Ishikawa (cell line): ENCODE results near the gene BAD.

ENCODE experiments used
- CEBPB ChIP-seq: IDR thresholded peaks from 2 replicates; pipeline ENCODE4 v1.6.1; 2012
- EGR1 ChIP-seq: IDR thresholded peaks from 2 replicates; pipeline ENCODE4 v1.6.1; 2012
- EP300 ChIP-seq: IDR thresholded peaks from 2 replicates; pipeline ENCODE4 v1.6.1; 2012; ENCODE audit warnings: borderline replicate concordance
- FOXM1 ChIP-seq: IDR thresholded peaks from 2 replicates; pipeline ENCODE4 v1.6.1; 2012; ENCODE audit warnings: low read depth, borderline replicate concordance
- MAX ChIP-seq: IDR thresholded peaks from 2 replicates; pipeline ENCODE4 v1.6.1; 2012
- NFIC ChIP-seq: IDR thresholded peaks from 2 replicates; pipeline ENCODE4 v1.6.1; 2012
- RAD21 ChIP-seq: IDR thresholded peaks from 2 replicates; pipeline ENCODE4 v1.6.1; 2012; ENCODE audit warnings: low read depth
- TAF1 ChIP-seq: IDR thresholded peaks from 2 replicates; pipeline ENCODE4 v1.6.1; 2012; ENCODE audit warnings: low read depth, mild to moderate bottlenecking
- TCF12 ChIP-seq: IDR thresholded peaks from 2 replicates; pipeline ENCODE4 v1.6.1; 2012; ENCODE audit warnings: low read depth
- TEAD4 ChIP-seq: IDR thresholded peaks from 2 replicates; pipeline ENCODE4 v1.6.1; 2012
- ZBTB7A ChIP-seq: IDR thresholded peaks from 2 replicates; pipeline ENCODE4 v1.6.1; 2012; ENCODE audit warnings: low read depth

- TF ChIP-seq TCF12 = no peak
- no peak for TF ChIP-seq EGR1
- no peak for TF ChIP-seq CEBPB
- TF ChIP-seq MAX = no peak
- TF ChIP-seq RAD21 = no peak
- no peak for TF ChIP-seq EP300
- TF ChIP-seq FOXM1 = no peak
- no peak for TF ChIP-seq TAF1
- no peak for TF ChIP-seq NFIC
- no peak for TF ChIP-seq TEAD4
- TF ChIP-seq ZBTB7A = no peak
These were observed 22.8 kb downstream of the BAD start for GRCh38 chr11:64261556-64262080.
